Liver (tissue), 3 donors: ENCODE results near the gene JDP2.

Experiments used
- GABPA ChIP-seq, 2 donors: IDR thresholded peaks in 1 of 2; conservative IDR thresholded peaks in 1 of 2; 2 replicates each; pipeline ENCODE4 v1.6.1; 2016; ENCODE audit warnings: antibody characterized with exemption in 2 of 2, mild to moderate bottlenecking in 1 of 2, moderate library complexity in 1 of 2
- HNF4G ChIP-seq: IDR thresholded peaks from 2 replicates; pipeline ENCODE4 v1.6.1; 2016; ENCODE audit warnings: antibody characterized with exemption
- JUND ChIP-seq, 2 donors: IDR thresholded peaks; 2 replicates each; pipeline ENCODE4 v1.6.1; 2016; ENCODE audit warnings: antibody characterized with exemption in 2 of 2
- RAD21 ChIP-seq, 2 donors: IDR thresholded peaks; 2 replicates each; pipeline ENCODE4 v1.6.1; 2016; ENCODE audit warnings: antibody characterized with exemption in 2 of 2, mild to moderate bottlenecking in 2 of 2
- REST ChIP-seq: IDR thresholded peaks from 2 replicates; pipeline ENCODE4 v1.6.1; 2016; ENCODE audit warnings: antibody characterized with exemption, mild to moderate bottlenecking
- SP1 ChIP-seq: IDR thresholded peaks from 2 replicates; pipeline ENCODE4 v1.6.1; 2018; ENCODE audit warnings: antibody characterized with exemption, mild to moderate bottlenecking
- TAF1 ChIP-seq: conservative IDR thresholded peaks from 2 replicates; pipeline ENCODE4 v1.6.1; 2016; ENCODE audit warnings: antibody characterized with exemption, mild to moderate bottlenecking
- TF ChIP-seq, protein P1 (sequence below): fragments of 150-350 bp; IDR thresholded peaks from 2 replicates; pipeline ENCODE4 v1.5.1; 2017; ENCODE audit warnings: improper control_type of control experiment, low read depth, low read length; ENCODE audit not compliant: missing input control
- TF ChIP-seq, protein P2 (sequence below): IDR thresholded peaks from 2 replicates; pipeline ENCODE4 v1.6.1; 2016; ENCODE audit warnings: antibody characterized with exemption
- donor health status: healthy.
- donor health status: healthy.

DNA sequence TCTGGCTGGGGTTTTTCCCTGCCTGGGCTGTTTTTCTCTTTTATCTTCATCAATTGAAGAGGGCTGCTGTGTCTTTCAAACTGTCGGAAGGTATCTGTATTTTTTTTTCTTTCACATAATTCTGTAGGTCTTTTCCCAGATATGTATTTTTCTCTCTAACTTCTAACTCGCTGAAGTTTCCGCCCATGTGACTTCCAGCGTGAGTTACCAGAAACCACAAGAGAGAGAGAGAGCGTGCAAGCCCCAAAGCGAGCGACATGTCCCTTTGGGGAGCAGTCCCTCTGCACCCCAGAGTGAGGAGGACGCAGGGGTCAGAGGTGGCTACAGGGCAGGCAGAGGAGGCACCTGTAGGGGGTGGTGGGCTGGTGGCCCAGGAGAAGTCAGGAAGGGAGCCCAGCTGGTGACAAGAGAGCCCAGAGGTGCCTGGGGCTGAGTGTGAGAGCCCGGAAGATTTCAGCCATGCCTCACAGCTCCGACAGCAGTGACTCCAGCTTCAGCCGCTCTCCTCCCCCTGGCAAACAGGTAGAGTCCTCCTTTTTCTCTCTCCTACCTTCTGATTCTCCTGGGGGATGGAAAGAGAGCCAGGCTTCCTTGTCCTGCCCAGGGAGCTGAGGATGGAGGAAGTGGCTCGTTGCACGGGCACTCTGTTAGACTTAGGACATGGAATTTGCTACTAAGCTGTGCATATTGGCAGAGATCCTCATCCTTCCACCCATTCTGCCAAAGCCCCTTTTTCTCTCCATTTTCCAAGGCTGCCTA, 94.6 kb downstream of the JDP2 start, which contains the start of gene BATF:
- TF ChIP-seq, protein P1, sequence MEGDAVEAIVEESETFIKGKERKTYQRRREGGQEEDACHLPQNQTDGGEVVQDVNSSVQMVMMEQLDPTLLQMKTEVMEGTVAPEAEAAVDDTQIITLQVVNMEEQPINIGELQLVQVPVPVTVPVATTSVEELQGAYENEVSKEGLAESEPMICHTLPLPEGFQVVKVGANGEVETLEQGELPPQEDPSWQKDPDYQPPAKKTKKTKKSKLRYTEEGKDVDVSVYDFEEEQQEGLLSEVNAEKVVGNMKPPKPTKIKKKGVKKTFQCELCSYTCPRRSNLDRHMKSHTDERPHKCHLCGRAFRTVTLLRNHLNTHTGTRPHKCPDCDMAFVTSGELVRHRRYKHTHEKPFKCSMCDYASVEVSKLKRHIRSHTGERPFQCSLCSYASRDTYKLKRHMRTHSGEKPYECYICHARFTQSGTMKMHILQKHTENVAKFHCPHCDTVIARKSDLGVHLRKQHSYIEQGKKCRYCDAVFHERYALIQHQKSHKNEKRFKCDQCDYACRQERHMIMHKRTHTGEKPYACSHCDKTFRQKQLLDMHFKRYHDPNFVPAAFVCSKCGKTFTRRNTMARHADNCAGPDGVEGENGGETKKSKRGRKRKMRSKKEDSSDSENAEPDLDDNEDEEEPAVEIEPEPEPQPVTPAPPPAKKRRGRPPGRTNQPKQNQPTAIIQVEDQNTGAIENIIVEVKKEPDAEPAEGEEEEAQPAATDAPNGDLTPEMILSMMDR = no peak
- TF ChIP-seq RAD21 (IDR thresholded peaks at IDR 0.05) (no peak), HNF4G (no peak), GABPA (IDR thresholded peaks at IDR 0.05 in 1 of 2, conservative IDR thresholded peaks at IDR 0.05 in 1 of 2) (no peak), REST (no peak), SP1 (no peak), JUND (IDR thresholded peaks at IDR 0.05) (no peak), TAF1 (no peak)
- TF ChIP-seq, protein P2, sequence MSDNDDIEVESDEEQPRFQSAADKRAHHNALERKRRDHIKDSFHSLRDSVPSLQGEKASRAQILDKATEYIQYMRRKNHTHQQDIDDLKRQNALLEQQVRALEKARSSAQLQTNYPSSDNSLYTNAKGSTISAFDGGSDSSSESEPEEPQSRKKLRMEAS = no peak
